Fibroblast of lung (primary cell): Measurements from ENCODE around the gene USP12. TPM values are rescaled to one million over a fixed set of nuclear protein-coding genes. Genes with fewer than 3 reads are reported as not detected.

Experiments used
- DNase-seq, 2 donors: peaks; one replicate each; pipeline versions ENCODE4 v3.0.0 to v3.0.0-alpha.2; 2010; ENCODE audit warnings: low read depth in 2 of 2
- H2AFZ ChIP-seq: 2 replicates; pipeline ENCODE4 v1.5.1; 2012; ENCODE audit warnings: low read length, control low read depth, inconsistent platforms
- H3K27ac ChIP-seq: 2 replicates; pipeline ENCODE4 v1.5.1; 2011; ENCODE audit warnings: low read length, control low read depth; ENCODE audit not compliant: insufficient read depth
- H3K27me3 ChIP-seq: 2 replicates; pipeline ENCODE4 v1.5.1; 2011; ENCODE audit warnings: mild to moderate bottlenecking, low read length; ENCODE audit not compliant: control insufficient read depth, insufficient read depth
- H3K36me3 ChIP-seq: 2 replicates; pipeline ENCODE4 v1.5.1; 2011; ENCODE audit warnings: low read length; ENCODE audit not compliant: control insufficient read depth, insufficient read depth
- H3K4me1 ChIP-seq: 2 replicates; pipeline ENCODE4 v1.5.1; 2011; ENCODE audit warnings: low read length; ENCODE audit not compliant: control insufficient read depth, insufficient read depth; ENCODE audit errors: extremely low read depth
- H3K4me2 ChIP-seq: 2 replicates; pipeline ENCODE4 v1.5.1; 2011; ENCODE audit warnings: low read length, control low read depth; ENCODE audit not compliant: insufficient read depth; ENCODE audit errors: extremely low read depth
- H3K4me3 ChIP-seq, 4 experiments: fragments of 200-600 bp in 1 of 4; sonication (generic) in 1 of 4; replicated peaks in 1 of 4; 2 replicates each; pipeline ENCODE4 v1.5.1; 2011 to 2016; ENCODE audit warnings: low read length in 4 of 4, low read depth in 3 of 4, mild to moderate bottlenecking in 3 of 4, control low read depth in 2 of 4, inconsistent platforms in 1 of 4, mixed read lengths in 1 of 4; ENCODE audit not compliant: insufficient read depth in 1 of 4; ENCODE audit errors: control extremely low read depth in 1 of 4
- H3K79me2 ChIP-seq: 2 replicates; pipeline ENCODE4 v1.5.1; 2012; ENCODE audit warnings: mild to moderate bottlenecking, low read length, inconsistent platforms; ENCODE audit not compliant: control insufficient read depth, insufficient read depth
- H3K9ac ChIP-seq: 2 replicates; pipeline ENCODE4 v1.5.1; 2011; ENCODE audit warnings: mild to moderate bottlenecking, low read length, control low read depth; ENCODE audit not compliant: insufficient read depth
- H3K9me3 ChIP-seq: 2 replicates; pipeline ENCODE4 v1.5.1; 2012; ENCODE audit warnings: low read depth, low read length; ENCODE audit not compliant: control insufficient read depth, insufficient read depth
- H4K20me1 ChIP-seq: 2 replicates; pipeline ENCODE4 v1.5.1; 2011; ENCODE audit warnings: low read length; ENCODE audit not compliant: control insufficient read depth, insufficient read depth; ENCODE audit errors: extremely low read depth
- CTCF ChIP-seq, 2 donors: IDR thresholded peaks in 1 of 2; conservative IDR thresholded peaks in 1 of 2; 1 replicate in 1 of 2; 2 replicates in 1 of 2; pipeline ENCODE4 v1.5.1; 2011 to 2012; ENCODE audit warnings: low read length in 2 of 2, control low read depth in 1 of 2, inconsistent platforms in 1 of 2, low read depth in 1 of 2, mild to moderate bottlenecking in 1 of 2
- EZH2 ChIP-seq: IDR thresholded peaks from 2 replicates; pipeline ENCODE4 v1.5.1; 2012; ENCODE audit warnings: low read length, control low read depth, mild to moderate bottlenecking; ENCODE audit errors: missing control alignments
- polyA plus RNA-seq, 2 donors: library from polyadenylated mRNA; depleted of rRNA in 1 of 2; stranded (reverse) in 1 of 2; unstranded in 1 of 2; fragments of >200 nt; gene quantifications; 2 replicates each; pipeline ENCODE4 v1.2.1, GENCODE V29; 2011 to 2012; ENCODE audit warnings: missing spikeins in 1 of 2
- total RNA-seq: library from RNA; depleted of rRNA; stranded (reverse); fragments of >200 nt; gene quantifications from 2 replicates; pipeline ENCODE4 v1.2.1, GENCODE V29; 2014

The USP12 gene
- total and polyA plus RNA-seq, 2 donors (not counting 1 experiment from before 2014, with no cell fraction given), result 17.3 to 36.3 TPM

GRCh38 chr13:27037571-27037970 is 134.0 kb downstream of the USP12 start:
- no peaks in the 10 kb centered on the region for H3K36me3 ChIP-seq
- H2AFZ ChIP-seq, result no peak overlapping the region
- H3K9me3 ChIP-seq, result no peaks in the 10 kb centered on the region
- no peaks in the 10 kb centered on the region for H4K20me1 ChIP-seq
- H3K27me3 ChIP-seq, result no peaks in the 10 kb centered on the region
- no peak for DNase-seq
- no peak overlapping the region for H3K9ac ChIP-seq
- no peak for TF ChIP-seq EZH2
- TF ChIP-seq CTCF (conservative IDR thresholded peaks at IDR 0.05 in 1 of 2, IDR thresholded peaks at IDR 0.05 in 1 of 2; ENCODE audit: low read depth in 1 of 2, low read length in 2 of 2), result no peak
- no peak overlapping the region for H3K4me2 ChIP-seq
- H3K79me2 ChIP-seq, result no peaks in the 10 kb centered on the region
- H3K4me3 ChIP-seq, result no peak overlapping the region
- H3K27ac ChIP-seq, result no peak overlapping the region
- H3K4me1 ChIP-seq, result peaks cover 17% of the 10 kb centered on the region

- no peaks in the 10 kb centered on the region for H3K9me3 ChIP-seq
- no peak overlapping the region for H2AFZ ChIP-seq
- no peaks in the 10 kb centered on the region for H4K20me1 ChIP-seq
- no peaks in the 10 kb centered on the region for H3K27me3 ChIP-seq
- H3K79me2 ChIP-seq, result no peaks in the 10 kb centered on the region
- H3K4me3 ChIP-seq, result no peak overlapping the region
- no peaks in the 10 kb centered on the region for H3K36me3 ChIP-seq
- H3K4me2 ChIP-seq, result no peak overlapping the region
- no peak overlapping the region for H3K9ac ChIP-seq
- no peak overlapping the region for H3K27ac ChIP-seq
- no peak for DNase-seq
- H3K4me1 ChIP-seq, result peaks cover 17% of the 10 kb centered on the region
- TF ChIP-seq EZH2 (no peak), CTCF (conservative IDR thresholded peaks at IDR 0.05 in 1 of 2, IDR thresholded peaks at IDR 0.05 in 1 of 2; ENCODE audit: low read depth in 1 of 2, low read length in 2 of 2) (no peak)
These were observed 134.4 kb downstream of the USP12 start for GRCh38 chr13:27037171-27037570.

- H3K36me3 ChIP-seq, result no peaks in the 10 kb centered on the region
- no peaks in the 10 kb centered on the region for H4K20me1 ChIP-seq
- H3K9me3 ChIP-seq, result no peaks in the 10 kb centered on the region
- peaks cover 17% of the 10 kb centered on the region for H3K4me1 ChIP-seq
- H3K4me2 ChIP-seq, result peak overlapping the region; percentile 56
- no peaks in the 10 kb centered on the region for H3K79me2 ChIP-seq
- no peak overlapping the region for H3K4me3 ChIP-seq
- peak overlapping the region; percentile 30 for H3K27ac ChIP-seq
- H3K9ac ChIP-seq, result no peak overlapping the region
- DNase-seq, result peak in 1 of 2 donors; percentile 47
- H3K27me3 ChIP-seq, result no peaks in the 10 kb centered on the region
- no peak overlapping the region for H2AFZ ChIP-seq
- TF ChIP-seq CTCF (conservative IDR thresholded peaks at IDR 0.05 in 1 of 2, IDR thresholded peaks at IDR 0.05 in 1 of 2; ENCODE audit: low read depth in 1 of 2, low read length in 2 of 2) (no peak), EZH2 (no peak)
These were observed 135.2 kb downstream of the USP12 start for GRCh38 chr13:27036236-27036981.
